ENCODE measurements around the gene CAMTA1. TPM values are rescaled to one million over a fixed set of nuclear protein-coding genes. Genes with fewer than 3 reads are reported as not detected.

CAMTA1 gene
- total RNA-seq, 1 donor from 2014 or later, result 77.6 TPM

GRCh38 chr1:7633506-7634245, 848.4 kb downstream of the CAMTA1 start:
- Mint-ChIP-seq H3K9me3 (ENCODE audit: unreplicated experiment) (no peaks in the 10 kb centered on the region), H3K36me3 (ENCODE audit: low read depth, unreplicated experiment) (no peaks in the 10 kb centered on the region), H3K4me1 (ENCODE audit: low read depth, unreplicated experiment) (no peaks in the 10 kb centered on the region), H3K4me3 (ENCODE audit: unreplicated experiment) (no peak overlapping the region), H3K27ac (ENCODE audit: unreplicated experiment) (no peak overlapping the region), H3K27me3 (ENCODE audit: low read depth, unreplicated experiment) (peaks cover 83% of the 10 kb centered on the region)
- no peaks in the 10 kb centered on the region for H3K4me1 ChIP-seq (ENCODE audit: insufficient read depth, low read length)
- H3K4me2 ChIP-seq (ENCODE audit: low read length), result no peak overlapping the region
- no peaks in the 10 kb centered on the region for H4K20me1 ChIP-seq (ENCODE audit: insufficient read depth, low read length)
- no peaks in the 10 kb centered on the region for H3K36me3 ChIP-seq (ENCODE audit: insufficient read depth, low read length)
- no peak overlapping the region for H3K27ac ChIP-seq (ENCODE audit: low read depth, low read length)
- no peak overlapping the region for H3K9ac ChIP-seq (ENCODE audit: low read length)
- no peak overlapping the region for H3K4me3 ChIP-seq (ENCODE audit: insufficient read depth, low read depth, low read length)
- no peak for FAIRE-seq
- no peak overlapping the region for H2AFZ ChIP-seq (ENCODE audit: low read depth, low read length)
- no peaks in the 10 kb centered on the region for H3K9me3 ChIP-seq (ENCODE audit: insufficient read depth, low read depth, low read length)
- no peak for DNase-seq (ENCODE audit: low read depth)
- no peaks in the 10 kb centered on the region for H3K79me2 ChIP-seq (ENCODE audit: insufficient read depth, low read length)
- peaks cover 5% of the 10 kb centered on the region for H3K27me3 ChIP-seq (ENCODE audit: insufficient read depth, low read length)
- TF ChIP-seq EZH2 (IDR thresholded peaks at IDR 0.05; ENCODE audit: insufficient read depth, low read length) (no peak), CTCF (IDR thresholded peaks at IDR 0.05; ENCODE audit: insufficient read depth, low read depth, low read length) (no peak)

GRCh38 chr1:7634546-7635240, 849.4 kb downstream of the CAMTA1 start:
- Mint-ChIP-seq H3K27me3 (ENCODE audit: low read depth, unreplicated experiment) (peaks cover 78% of the 10 kb centered on the region), H3K27ac (ENCODE audit: unreplicated experiment) (no peak overlapping the region), H3K4me3 (ENCODE audit: unreplicated experiment) (no peak overlapping the region), H3K4me1 (ENCODE audit: low read depth, unreplicated experiment) (no peaks in the 10 kb centered on the region), H3K36me3 (ENCODE audit: low read depth, unreplicated experiment) (no peaks in the 10 kb centered on the region), H3K9me3 (ENCODE audit: unreplicated experiment) (no peaks in the 10 kb centered on the region)
- no peak for TF ChIP-seq CTCF (IDR thresholded peaks at IDR 0.05; ENCODE audit: insufficient read depth, low read depth, low read length)
- TF ChIP-seq EZH2 (IDR thresholded peaks at IDR 0.05; ENCODE audit: insufficient read depth, low read length), result no peak
- Histone ChIP-seq H3K9ac (ENCODE audit: low read length) (no peak overlapping the region), H3K27ac (ENCODE audit: low read depth, low read length) (no peak overlapping the region), H4K20me1 (ENCODE audit: insufficient read depth, low read length) (no peaks in the 10 kb centered on the region), H3K4me1 (ENCODE audit: insufficient read depth, low read length) (no peaks in the 10 kb centered on the region), H3K79me2 (ENCODE audit: insufficient read depth, low read length) (no peaks in the 10 kb centered on the region), H3K4me2 (ENCODE audit: low read length) (no peak overlapping the region), H3K27me3 (ENCODE audit: insufficient read depth, low read length) (no peaks in the 10 kb centered on the region), H3K4me3 (ENCODE audit: insufficient read depth, low read depth, low read length) (no peak overlapping the region), H3K36me3 (ENCODE audit: insufficient read depth, low read length) (no peaks in the 10 kb centered on the region), H2AFZ (ENCODE audit: low read depth, low read length) (no peak overlapping the region), H3K9me3 (ENCODE audit: insufficient read depth, low read depth, low read length) (no peaks in the 10 kb centered on the region)
- no peak for DNase-seq (ENCODE audit: low read depth)
- FAIRE-seq, result no peak

All from astrocyte (in vitro differentiated cells and primary cell).